GM12864 (cell line): ENCODE data around the gene ZNF654.
A peak's percentile ranks its signal among the peaks of the same experiment; 100 is the strongest.
"Not testable (repeated sequence)": the region's sequence is repeated elsewhere in the genome, so short reads cannot be mapped to it uniquely, and the experiment has no call there.

Source experiments
- DNase-seq: peaks from one replicate; pipeline ENCODE4 v3.0.0-alpha.2; 2011; ENCODE audit warnings: low read depth
- H3K4me3 ChIP-seq: 2 replicates; pipeline ENCODE4 v1.5.1; 2011; ENCODE audit warnings: mild to moderate bottlenecking, low read depth, low read length, control low read depth
- TF ChIP-seq, protein P1 (sequence below): IDR thresholded peaks from 2 replicates; pipeline ENCODE4 v1.5.1; 2011; ENCODE audit warnings: low read depth, mild to moderate bottlenecking, moderate library complexity, low read length, control low read depth, inconsistent platforms; ENCODE audit errors: missing control alignments

Gene ZNF654

GRCh38 chr3:88167704-88168103 is 108.6 kb downstream of the ZNF654 start:
- TF ChIP-seq, protein P1, sequence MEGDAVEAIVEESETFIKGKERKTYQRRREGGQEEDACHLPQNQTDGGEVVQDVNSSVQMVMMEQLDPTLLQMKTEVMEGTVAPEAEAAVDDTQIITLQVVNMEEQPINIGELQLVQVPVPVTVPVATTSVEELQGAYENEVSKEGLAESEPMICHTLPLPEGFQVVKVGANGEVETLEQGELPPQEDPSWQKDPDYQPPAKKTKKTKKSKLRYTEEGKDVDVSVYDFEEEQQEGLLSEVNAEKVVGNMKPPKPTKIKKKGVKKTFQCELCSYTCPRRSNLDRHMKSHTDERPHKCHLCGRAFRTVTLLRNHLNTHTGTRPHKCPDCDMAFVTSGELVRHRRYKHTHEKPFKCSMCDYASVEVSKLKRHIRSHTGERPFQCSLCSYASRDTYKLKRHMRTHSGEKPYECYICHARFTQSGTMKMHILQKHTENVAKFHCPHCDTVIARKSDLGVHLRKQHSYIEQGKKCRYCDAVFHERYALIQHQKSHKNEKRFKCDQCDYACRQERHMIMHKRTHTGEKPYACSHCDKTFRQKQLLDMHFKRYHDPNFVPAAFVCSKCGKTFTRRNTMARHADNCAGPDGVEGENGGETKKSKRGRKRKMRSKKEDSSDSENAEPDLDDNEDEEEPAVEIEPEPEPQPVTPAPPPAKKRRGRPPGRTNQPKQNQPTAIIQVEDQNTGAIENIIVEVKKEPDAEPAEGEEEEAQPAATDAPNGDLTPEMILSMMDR, result no peak
- H3K4me3 ChIP-seq, result no peak overlapping the region
- no peak for DNase-seq

DNA sequence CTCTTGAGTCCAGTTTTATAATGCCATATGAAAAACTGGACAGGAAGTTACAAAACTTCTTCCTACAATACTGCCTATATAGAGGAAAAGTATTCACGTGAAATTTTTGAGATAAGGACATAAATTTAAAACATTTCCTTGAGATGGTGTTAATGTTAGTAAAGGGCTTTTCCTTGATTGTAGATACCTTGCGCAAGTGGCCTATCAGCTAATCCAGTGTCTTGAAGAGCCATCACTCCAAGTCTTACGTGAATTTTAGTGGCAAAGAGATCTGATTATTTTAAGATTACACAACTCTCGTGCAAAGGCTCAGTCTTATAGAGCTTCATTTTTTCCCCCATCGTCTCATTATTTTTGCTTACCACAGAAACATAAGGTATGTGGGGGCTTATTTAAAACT is 109.1 kb downstream of the ZNF654 start:
- TF ChIP-seq, protein P1, result no peak
- H3K4me3 ChIP-seq, result no peak overlapping the region
- no peak for DNase-seq

GRCh38 chr3:88180398-88180999 is 121.4 kb downstream of the ZNF654 start:
- TF ChIP-seq, protein P1, result peak; percentile 52
- DNase-seq, result peak; percentile 42
- no peak overlapping the region for H3K4me3 ChIP-seq

DNA sequence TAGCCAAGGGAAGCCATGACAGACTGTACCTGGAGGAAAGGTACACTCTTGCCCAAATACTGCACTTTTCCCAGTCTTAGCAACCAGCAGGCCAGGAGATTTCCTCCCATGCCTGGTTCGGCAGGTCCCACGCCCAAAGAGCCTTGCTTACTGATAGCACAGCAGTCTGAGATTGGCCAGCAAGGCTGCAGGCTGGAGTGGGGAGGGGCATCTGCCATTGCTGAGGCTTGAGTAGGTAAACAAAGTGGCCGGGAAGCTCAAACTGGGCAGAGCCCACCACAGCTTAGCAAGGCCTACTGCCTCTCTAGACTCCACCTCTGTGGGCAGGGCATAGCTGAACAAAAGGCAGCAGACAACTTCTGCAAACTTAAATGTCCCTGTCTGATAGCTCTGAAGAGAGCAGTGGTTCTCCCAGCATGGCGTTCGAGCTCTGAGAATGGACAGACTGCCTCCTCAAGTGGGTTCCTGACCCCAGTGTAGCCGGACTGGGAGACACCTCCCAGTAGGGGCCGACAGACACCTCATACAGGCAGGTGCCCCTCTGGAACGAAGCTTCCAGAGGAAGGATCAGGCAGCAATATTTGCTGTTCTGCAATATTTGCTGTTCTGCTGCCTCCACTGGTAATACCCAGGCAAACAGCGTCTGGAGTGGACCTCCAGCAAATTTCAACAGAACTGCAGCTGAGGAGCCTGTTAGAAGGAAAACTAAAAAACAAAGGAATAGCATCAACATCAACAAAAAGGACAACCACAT is 123.3 kb downstream of the ZNF654 start:
- H3K4me3 ChIP-seq, DNase-seq: not testable (repeated sequence)

GRCh38 chr3:88188436-88188835 is 129.4 kb downstream of the ZNF654 start:
- no peak for DNase-seq
- TF ChIP-seq, protein P1, result no peak
- no peak overlapping the region for H3K4me3 ChIP-seq

DNA sequence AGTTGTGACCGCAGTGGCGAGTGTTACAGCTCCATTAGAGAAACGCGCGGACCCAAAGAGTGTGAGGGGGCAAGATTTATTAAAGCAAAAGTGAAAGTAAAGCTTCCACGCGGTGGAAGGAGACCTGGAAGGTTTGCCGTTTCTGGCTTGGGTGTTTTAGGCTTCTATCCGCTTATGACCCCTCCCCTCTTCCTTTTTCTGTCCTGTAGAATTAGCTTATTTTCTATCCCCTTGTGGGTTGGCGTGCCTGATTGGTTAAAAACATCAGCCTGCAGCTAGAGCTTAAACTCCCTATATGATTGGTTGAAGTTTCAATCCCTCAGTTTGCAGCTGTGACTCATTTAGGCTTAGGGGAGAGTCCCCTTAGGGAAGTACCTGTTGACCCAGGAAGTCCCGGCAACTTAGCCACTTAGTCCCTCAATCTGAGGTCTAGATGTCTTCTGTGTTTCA is 130.3 kb downstream of the ZNF654 start:
- H3K4me3 ChIP-seq, result no peak overlapping the region
- DNase-seq, result peak; percentile 19
- TF ChIP-seq, protein P1, result no peak

DNA sequence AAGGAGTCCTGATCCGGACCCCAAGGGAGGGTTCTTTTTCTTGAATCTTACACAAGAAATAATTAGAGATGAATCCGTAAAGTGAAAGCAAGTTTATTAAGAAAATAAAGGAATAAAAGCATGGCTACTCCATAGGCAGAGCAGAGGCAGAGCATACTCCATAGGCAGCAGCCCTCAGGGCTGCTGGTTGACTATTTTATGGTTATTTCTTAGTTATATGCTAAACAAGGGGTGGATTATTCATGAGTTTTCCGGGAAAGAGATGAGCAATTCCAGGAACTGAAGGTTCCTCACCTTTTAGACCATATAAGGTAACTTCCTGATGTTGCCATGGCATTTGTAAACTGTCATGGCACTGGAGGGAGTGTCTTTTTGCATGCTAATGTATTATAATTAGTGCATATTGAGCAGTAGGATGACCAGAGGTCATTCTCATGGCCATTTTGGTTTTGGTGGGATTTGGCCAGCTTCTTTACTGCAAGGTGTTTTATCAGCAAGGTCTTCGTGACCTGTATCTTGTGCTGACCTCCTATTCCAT is 132.9 kb downstream of the ZNF654 start:
- no peak overlapping the region for H3K4me3 ChIP-seq
- DNase-seq, result no peak
- TF ChIP-seq, protein P1, result no peak
